Kidney tubule cell (primary cell): ENCODE measurements around the gene IVL.

ENCODE experiments used
- DNase-seq: peaks from one replicate; pipeline ENCODE4 v3.0.0-alpha.2; 2018; ENCODE audit warnings: low spot score

The IVL gene, protein sequence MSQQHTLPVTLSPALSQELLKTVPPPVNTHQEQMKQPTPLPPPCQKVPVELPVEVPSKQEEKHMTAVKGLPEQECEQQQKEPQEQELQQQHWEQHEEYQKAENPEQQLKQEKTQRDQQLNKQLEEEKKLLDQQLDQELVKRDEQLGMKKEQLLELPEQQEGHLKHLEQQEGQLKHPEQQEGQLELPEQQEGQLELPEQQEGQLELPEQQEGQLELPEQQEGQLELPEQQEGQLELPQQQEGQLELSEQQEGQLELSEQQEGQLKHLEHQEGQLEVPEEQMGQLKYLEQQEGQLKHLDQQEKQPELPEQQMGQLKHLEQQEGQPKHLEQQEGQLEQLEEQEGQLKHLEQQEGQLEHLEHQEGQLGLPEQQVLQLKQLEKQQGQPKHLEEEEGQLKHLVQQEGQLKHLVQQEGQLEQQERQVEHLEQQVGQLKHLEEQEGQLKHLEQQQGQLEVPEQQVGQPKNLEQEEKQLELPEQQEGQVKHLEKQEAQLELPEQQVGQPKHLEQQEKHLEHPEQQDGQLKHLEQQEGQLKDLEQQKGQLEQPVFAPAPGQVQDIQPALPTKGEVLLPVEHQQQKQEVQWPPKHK

DNA sequence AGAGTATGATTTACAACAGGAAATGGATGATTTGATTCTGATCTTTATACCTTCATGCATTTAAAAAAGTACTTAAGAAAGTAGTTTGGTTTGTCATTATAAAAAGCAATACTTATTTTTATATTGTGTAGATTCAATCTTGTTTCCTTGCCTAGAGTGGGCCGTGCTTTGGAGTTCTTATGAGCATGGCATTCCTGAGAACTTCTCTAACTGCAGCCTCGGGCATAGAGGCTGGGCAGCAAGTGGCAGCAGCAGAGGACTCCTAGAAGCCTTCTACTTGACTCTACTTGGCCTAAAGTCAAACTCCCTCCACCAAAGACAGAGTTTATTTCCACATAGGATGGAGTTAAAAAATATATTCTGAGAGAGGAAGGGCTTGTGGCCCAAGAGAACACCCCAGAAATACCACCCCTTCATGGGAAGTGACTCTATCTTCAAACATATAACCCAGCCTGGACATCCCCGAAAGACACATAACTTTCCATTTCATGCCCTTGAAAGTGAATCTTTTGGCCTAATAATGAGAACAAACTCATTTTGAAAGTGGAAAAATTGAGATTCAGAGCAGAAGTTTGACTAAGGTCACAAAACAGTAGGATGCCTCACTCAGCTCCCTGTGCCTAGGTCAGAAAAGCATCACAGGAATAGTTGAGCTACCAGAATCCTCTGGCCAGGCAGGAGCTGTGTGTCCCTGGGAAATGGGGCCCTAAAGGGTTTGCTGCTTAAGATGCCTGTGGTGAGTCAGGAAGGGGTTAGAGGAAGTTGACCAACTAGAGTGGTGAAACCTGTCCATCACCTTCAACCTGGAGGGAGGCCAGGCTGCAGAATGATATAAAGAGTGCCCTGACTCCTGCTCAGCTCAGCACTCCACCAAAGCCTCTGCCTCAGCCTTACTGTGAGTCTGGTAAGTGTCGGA lies at the start of gene IVL:
IVL (plus strand) TSS at position 861 of the 916 bp plus-strand sequence. CDS start 1,252 bp downstream, outside the sequence.
- DNase-seq: peak; percentile 74

DNA sequence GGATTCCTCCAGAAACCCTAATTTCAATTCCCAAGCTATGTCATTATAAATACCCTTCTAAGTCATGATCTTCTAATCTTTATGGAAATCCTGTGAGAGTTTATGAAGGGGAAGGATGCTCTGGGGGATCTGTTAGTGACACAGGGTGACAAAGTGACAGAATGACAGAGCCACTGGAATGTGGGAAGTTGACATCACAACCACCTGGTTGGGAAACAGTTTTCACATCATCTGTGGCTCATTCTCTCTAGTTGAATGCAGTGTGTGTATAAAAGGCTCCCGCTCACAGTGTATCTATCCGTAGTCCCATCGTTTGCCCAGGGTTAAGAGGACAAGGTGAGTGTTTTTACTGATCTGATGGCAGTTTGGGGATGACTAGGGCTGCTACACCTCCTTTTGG lies 48.6 kb upstream of the IVL start, which contains the start of gene LCE7A:
LCE7A (plus strand) TSS at position 301 of the 400 bp plus-strand sequence. CDS start 702 bp downstream, outside the sequence.
- no peak for DNase-seq

DNA sequence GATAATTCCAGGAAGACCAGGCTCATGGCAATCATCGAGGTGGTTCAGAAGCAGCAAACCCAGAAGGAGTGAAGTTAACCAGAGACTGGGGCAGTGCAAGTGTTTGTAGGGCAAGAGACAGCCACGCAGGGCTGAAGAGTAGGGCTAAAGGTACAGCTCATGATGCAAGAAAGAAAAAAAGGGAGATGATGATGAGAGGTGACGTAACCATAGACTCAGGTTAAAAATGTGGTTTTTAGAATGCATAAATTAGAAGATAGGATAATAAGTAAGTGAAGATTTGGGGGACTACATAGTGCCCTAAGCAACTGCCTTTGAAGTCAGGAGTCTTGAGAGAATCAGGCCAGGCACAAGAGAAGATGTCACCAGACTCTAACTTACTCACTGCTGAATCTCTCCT lies 48.2 kb upstream of the IVL start:
- DNase-seq: no peak

DNA sequence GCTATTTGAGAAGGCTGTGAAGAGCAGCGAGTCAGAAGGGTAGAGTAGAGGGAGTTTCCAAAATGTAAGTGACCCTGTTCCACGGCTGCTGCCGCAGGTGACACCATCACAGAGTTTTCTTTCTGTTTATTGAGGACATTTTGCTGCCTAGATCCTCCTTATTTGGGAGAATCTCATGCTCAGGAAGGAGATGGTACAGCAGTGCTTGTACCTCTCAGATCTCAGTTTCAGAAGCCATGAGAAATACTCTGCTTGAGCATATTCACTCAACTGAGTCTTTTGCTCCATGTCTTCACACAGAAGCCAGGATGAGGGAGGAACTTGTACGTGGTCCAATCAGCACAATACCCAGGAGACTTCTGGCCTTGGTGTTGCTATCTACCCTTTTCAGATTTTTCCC lies 47.0 kb upstream of the IVL start:
- DNase-seq: no peak

DNA sequence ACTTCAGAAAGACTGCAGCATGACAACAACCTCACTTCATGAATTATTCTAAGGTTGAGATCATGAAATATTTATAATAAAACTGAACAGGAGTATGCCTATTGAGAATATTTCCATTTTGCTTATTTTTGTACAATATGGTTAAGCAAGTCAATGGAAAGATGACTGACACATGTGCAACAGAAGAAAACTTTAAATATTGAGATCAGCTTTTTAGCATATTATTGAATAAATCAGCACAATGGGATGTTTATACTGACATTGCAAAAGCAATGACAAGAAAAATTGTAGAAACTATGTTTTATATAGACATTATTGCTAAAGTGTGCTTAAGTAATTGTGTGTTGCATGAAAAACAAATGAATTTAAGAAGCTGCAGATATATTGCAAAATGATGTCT lies 43.9 kb upstream of the IVL start:
- DNase-seq: no peak

DNA sequence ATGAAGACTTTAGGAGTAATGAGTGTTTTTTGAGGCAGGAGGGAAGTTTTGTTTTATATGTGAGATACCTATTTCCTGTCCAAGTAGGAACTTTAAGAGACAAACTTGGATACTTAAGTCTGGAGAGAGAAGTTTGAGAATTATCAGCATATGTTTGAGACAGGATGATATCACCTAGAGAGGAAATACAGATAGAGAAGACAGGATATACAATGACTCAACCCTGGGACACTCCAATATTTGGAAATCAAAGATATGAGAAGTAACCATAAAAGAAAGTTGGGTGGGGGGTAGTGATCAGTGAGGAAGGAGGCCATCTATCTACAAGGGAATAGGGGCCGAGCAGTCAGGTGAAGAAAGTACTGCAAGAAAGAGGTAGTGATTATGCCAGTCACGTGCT lies 42.0 kb upstream of the IVL start:
- peak; percentile 7 for DNase-seq

DNA sequence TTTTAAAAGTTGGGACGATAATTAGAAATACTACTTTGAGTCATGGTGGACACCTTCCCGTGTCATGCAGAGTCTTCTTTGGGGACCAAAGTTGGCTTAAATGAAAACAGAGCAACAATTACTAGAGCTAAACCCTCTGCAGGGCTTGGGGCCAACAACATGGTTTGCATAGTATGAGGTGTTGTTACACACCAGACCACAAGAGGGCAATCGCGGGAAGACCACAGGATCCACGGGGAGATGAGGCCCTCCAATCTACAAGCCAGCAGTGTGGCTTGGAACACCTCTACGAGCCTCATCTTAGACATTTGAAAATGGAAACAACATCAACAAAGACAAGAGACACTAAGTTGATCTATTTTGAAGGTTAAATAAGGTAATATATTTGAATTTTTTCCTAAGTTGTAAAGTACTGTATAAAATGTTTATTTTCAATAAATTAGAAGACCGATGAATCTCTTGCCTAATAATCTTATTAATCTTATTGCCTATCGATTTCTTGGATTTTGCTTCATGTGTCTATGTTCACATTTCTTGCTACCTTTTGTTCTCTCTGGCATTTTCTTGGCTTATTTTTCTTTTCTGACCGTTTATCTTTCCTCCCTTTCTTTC lies 38.4 kb upstream of the IVL start:
- DNase-seq: peak; percentile 68

DNA sequence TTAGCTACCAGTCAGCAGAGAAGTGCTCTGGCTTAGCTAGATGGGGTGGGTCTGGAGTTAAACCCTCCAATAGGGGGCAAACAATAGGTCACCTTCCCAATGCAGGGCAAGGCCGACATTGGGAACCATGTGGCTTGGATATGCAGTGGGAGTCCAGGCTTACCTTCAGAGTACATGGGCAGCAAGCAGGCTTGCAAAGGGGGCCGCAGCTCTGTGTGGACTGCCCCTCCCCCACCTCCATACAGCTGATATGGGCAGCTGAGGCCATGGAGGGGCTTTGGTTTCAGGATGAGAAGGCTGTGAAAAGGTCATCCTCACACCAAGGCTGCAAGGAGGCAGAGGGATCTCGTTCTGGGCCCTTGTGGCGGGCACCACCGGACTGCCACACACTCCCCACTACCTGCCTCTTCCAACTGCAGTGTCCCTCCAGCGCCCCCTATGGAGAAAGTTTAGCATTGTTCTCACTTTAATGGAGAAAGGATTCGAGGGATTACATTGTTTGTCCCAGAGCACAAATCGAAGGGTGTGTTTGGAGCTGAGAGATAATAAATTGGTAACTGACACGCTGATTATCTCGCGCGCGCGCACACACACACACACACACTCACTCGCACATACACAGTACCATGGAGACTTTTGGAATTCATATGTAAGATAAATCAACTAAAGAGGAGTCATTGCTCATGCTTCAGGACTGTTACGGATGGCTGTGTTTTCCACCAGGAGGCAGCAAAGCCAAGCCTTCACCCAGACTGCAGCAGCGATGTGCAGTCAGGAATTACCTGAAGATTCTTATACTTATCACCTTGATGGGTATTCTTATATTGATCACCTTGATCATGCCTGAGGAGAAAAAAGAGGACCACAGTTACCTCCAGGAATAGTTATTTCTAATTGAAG lies 37.3 kb upstream of the IVL start:
- peak; percentile 53 for DNase-seq

DNA sequence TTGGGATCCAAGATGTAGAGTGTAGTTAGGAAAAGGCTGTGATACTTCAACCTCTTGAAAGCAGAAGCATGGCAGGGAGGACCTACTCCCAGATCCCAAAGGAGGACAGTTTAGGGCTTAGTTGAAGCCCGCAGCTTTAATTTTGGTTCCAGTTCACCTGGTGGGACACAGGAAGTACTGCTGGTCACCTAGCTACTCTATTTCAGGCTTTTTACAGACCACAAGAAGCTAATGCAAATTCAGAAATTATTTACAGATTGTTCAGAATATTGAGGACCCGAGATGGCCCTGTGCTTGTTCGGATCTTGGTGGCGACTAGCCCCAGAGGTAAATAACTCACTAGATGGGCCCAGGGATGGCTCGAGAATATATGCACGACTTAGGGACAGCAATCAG lies 36.6 kb upstream of the IVL start:
- DNase-seq: no peak

DNA sequence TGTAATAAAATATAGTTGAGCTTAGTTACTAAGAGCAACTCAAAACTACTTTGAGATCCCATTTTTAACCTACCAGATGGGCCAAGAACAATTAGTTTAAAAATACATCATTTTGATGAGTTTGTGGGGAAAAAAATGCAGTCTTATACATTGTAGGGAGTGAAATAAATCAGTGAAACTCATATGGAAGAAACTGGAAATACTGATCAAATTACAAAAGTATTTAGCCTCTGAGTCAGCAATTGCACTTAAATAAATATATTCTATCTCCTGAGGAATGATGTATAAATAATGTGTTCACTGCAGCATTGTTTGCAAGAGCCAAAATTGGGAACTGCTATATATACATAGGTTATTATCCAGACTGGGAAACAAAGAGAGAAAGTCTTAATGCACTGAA lies 34.9 kb upstream of the IVL start:
- no peak for DNase-seq

DNA sequence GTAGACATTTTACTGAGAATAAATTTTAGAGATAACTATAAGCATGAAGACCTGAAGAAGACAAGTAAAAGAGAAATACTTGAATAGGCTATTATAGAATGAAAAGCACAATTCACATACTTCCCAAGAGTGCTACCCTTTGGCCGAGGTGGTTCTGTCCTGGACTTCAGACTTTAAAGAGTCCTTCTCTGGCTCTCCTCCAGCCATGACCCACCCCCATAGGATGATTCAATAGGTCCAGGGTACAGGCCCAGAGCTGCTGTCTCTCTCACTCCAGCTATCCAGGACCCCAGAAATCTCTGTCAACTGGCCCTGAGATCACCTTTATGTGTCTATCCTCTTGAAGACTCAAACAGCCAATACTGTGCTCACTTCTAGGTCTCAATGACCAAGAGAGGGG lies 31.5 kb upstream of the IVL start:
- DNase-seq: no peak

DNA sequence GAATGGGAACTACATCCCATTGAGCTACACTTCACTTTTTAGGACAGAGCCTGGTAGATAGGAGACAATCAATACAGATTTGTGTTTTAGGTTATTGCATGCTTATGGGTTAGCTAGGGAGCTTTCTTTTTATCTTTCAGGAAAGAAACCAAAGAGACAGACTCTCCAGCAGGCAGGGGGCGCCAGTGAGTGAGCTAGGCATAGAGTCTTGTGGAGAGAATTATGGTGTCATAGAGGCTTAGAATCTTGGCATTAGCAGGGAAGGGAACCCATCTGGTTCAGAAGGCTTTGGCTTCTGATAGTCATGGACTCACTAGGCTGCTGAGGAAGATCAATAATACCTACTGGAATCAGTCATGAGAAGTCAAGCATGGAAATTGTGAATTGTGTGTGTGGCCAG lies 30.3 kb upstream of the IVL start, which contains the start of gene SMCP:
SMCP (plus strand) TSS at position 281 of the 400 bp plus-strand sequence. CDS start 6,101 bp downstream, outside the sequence.
- peak; percentile 6 for DNase-seq

DNA sequence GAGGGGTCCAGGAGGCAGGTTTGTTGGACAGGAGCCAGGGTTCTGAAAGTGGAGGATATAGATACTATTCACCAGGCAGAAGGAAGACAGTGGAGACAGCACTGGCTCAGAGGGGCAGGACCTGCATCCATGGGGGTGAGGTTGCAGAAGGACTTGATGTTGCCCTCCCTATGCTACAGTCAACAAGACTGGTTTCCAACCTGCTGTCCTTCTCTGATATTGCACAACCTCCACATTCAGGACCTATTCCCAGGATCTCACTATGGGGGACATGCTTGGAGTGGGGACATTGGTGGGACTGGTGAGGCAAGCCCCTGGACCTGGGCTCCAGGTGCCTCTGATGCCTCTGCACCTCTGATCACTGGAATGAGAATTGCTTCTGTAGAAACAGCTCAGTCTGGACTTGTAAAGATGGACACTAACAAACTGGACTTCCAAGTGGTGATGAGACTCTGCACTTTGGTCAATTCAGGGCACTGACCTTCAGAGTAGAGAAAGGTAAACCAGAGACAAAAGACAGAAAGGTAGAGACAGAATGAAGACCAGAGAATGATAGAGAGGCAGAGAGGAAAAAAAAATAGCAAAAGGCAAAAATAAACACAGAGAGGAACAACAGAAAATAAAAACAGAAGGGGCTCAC lies 28.7 kb upstream of the IVL start:
- DNase-seq: no peak

DNA sequence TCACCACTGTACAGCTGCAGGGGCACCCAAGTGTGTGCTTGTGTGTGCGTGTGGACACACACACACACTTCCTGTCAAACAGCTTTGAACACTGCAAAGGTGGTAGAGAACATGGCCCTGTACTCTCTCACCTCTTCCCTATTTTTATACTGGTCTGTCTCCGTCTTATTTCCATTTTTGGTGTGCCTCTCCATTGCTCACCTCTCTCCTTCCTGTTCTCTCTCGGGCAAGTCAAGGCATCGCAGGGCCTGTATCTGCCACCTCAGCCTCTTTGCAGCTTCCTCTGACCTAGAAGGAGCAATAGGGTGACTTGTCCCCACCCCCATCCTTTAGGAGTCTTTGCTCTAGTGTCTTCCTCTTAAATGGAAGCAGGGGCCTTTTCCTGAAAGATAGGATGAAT lies 28.0 kb upstream of the IVL start:
- no peak for DNase-seq

DNA sequence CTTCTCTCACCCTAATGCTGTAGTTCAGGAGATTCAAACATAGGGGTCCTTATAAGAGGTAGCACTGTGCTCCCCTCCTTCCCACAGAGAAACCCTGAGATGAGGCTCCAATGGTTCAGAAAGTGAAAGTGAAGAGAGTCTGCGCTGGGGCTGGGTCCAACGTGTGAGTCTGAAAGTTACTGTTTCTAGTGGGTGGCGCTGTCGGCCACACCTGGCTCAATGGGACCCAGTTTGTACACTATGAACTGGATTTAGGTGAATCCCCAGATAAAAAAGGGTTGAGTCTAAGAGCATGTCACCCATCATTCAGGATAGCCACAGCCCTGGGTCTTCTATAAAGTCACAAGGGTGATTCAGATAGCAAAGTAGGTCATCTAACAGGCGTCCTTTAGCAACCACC lies 27.4 kb upstream of the IVL start:
- DNase-seq: no peak

DNA sequence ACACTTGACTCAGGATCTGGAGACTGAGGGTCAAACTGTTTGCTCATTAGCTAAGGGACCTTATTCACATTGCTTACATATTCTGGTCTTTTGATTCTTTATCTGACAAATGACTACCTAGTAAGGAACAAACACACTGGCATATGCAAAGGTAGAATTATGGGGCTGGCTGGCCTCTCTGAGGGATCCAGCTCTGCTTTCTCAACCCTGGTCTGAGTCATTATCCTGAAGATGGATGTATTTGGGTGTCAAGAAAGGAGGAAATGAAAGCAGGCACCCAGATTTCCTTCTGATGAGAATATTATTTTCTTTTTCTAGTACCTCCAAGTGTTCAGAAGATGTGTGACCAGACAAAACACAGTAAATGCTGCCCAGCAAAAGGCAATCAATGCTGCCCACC lies 24.3 kb upstream of the IVL start:
- DNase-seq: no peak

DNA sequence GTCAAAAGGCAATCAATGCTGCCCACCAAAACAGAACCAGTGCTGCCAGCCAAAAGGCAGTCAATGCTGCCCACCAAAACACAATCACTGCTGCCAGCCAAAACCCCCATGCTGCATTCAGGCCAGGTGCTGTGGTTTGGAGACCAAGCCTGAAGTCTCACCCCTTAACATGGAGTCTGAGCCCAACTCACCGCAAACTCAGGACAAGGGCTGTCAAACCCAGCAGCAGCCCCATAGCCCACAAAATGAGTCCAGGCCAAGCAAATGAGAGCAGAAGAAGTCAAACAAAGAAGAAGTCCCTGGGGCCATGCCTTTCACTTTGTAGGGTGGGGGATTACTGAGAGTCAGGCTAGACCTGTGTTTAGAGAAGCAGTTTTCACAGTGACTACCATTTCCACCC lies 23.8 kb upstream of the IVL start:
- DNase-seq: no peak

DNA sequence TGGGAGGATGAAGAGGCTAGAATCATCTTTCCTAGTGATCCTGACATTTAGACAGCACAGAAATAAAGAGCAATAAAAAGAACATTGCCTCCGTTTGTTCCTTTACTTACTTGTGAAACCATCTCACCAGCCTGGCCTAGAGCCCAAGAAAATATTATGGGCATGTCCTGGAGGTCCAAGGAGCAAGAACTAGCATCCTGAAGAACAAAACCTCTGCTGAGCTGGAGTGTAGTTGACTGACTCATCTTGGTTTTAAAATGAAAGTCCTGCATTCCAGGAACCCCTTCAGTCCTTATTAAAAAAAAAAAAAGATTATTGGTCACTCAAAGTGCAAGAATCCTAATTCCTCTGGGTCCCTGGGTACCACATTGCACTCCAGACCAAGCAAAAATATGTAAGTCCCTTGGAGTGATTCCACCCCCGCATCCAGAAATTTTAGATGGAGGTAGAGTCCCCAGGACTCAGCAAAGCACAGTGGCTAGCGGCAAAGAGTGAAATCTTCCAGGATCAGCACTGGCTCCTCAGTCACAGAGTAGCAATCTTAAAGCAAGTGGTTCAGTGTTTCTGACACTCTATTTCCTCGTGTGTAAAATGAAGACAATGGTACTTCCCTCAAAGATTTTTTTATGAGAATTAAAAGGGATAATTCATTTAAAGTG lies 23.3 kb upstream of the IVL start:
- DNase-seq: no peak

DNA sequence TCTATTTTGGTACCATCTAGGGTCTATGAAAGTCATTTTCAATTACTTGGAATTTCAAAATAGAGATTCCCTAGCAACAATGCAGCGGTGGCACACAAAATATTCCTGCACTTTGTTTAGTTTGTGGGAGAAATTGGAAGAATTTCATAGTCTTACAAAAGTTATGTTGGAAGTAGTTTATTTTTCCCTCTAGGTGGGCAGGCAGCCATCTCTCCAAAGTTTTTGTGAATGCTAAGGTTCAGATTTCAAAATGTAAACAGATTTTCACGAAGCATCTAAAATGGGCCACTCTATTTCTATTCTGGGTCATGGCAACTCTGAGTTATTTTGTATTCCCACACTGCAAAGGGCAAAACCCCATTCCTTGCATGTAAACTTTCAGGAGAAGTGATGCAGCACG lies 22.3 kb upstream of the IVL start:
- DNase-seq: no peak
